Stimulated activated CD4-positive, alpha-beta T cell treated with anti-CD3 and anti-CD28 coated beads, TNF-alpha, amount 100 ng/mL, for 48 hours (primary cell): ENCODE data around the gene ALCAM.
A peak's percentile ranks its signal among the peaks of the same experiment; 100 is the strongest.

Experiments
- DNase-seq, 3 donors: peaks; one replicate each; pipeline ENCODE4 v3.0.0-alpha.2; 2020; ENCODE audit warnings: low read depth in 3 of 3

The ALCAM gene

GRCh38 chr3:105527949-105528348 is 161.2 kb downstream of the ALCAM start:
- peak in 1 of 3 donors; percentile 5 for DNase-seq

- DNase-seq: no peak
These were observed 162.2 kb downstream of the ALCAM start for GRCh38 chr3:105528955-105529354.

GRCh38 chr3:105529456-105529855 is 162.7 kb downstream of the ALCAM start:
- no peak for DNase-seq

- DNase-seq: no peak
These were observed 165.5 kb downstream of the ALCAM start for GRCh38 chr3:105532251-105532650.

- DNase-seq: no peak
These were observed 167.3 kb downstream of the ALCAM start for GRCh38 chr3:105533960-105534359.

GRCh38 chr3:105534491-105534890 is 167.8 kb downstream of the ALCAM start:
- no peak for DNase-seq

GRCh38 chr3:105537371-105538080 is 170.8 kb downstream of the ALCAM start:
- no peak for DNase-seq

- no peak for DNase-seq
These were observed 171.8 kb downstream of the ALCAM start for GRCh38 chr3:105538483-105538882.

- no peak for DNase-seq
These were observed 173.2 kb downstream of the ALCAM start for GRCh38 chr3:105539897-105540296.

GRCh38 chr3:105542282-105543019 is 175.7 kb downstream of the ALCAM start:
- no peak for DNase-seq

GRCh38 chr3:105545051-105545450 is 178.3 kb downstream of the ALCAM start:
- DNase-seq: no peak

GRCh38 chr3:105553851-105554250 is 187.1 kb downstream of the ALCAM start:
- no peak for DNase-seq

- no peak for DNase-seq
These were observed 188.5 kb downstream of the ALCAM start for GRCh38 chr3:105555206-105555605.

GRCh38 chr3:105559856-105560255 is 193.1 kb downstream of the ALCAM start:
- no peak for DNase-seq

- no peak for DNase-seq
These were observed 195.2 kb downstream of the ALCAM start for GRCh38 chr3:105561876-105562275.

GRCh38 chr3:105564546-105565288 is 198.0 kb downstream of the ALCAM start:
- DNase-seq: no peak

- DNase-seq: no peak
These were observed 204.3 kb downstream of the ALCAM start for GRCh38 chr3:105571005-105571404.

- DNase-seq: no peak
These were observed 205.8 kb downstream of the ALCAM start for GRCh38 chr3:105572501-105572900.

- no peak for DNase-seq
These were observed 212.7 kb downstream of the ALCAM start for GRCh38 chr3:105579439-105579838.

GRCh38 chr3:105580296-105580965 is 213.7 kb downstream of the ALCAM start:
- no peak for DNase-seq

- no peak for DNase-seq
These were observed 215.3 kb downstream of the ALCAM start for GRCh38 chr3:105582015-105582414.
